Hematopoietic multipotent progenitor cell treated with erythropoietin and hydrocortisone succinate and interleukin-3 and kit ligand, for 8 days (in vitro differentiated cells): ENCODE results near the gene PARD6G.
"Not testable (repeated sequence)": the region's sequence is repeated elsewhere in the genome, so short reads cannot be mapped to it uniquely, and the experiment has no call there.

Experiments used
- DNase-seq: peaks from one replicate; pipeline ENCODE4 v3.0.0-alpha.2; 2015

Gene PARD6G, protein sequence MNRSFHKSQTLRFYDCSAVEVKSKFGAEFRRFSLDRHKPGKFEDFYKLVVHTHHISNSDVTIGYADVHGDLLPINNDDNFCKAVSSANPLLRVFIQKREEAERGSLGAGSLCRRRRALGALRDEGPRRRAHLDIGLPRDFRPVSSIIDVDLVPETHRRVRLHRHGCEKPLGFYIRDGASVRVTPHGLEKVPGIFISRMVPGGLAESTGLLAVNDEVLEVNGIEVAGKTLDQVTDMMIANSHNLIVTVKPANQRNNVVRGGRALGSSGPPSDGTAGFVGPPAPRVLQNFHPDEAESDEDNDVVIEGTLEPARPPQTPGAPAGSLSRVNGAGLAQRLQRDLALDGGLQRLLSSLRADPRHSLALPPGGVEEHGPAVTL

GRCh38 chr18:80247393-80247841 is at the start of gene PARD6G:
PARD6G (minus strand) TSS chr18:80247514; CDS start chr18:80247348, 166 bp downstream.
- DNase-seq: peak; percentile 49

DNA sequence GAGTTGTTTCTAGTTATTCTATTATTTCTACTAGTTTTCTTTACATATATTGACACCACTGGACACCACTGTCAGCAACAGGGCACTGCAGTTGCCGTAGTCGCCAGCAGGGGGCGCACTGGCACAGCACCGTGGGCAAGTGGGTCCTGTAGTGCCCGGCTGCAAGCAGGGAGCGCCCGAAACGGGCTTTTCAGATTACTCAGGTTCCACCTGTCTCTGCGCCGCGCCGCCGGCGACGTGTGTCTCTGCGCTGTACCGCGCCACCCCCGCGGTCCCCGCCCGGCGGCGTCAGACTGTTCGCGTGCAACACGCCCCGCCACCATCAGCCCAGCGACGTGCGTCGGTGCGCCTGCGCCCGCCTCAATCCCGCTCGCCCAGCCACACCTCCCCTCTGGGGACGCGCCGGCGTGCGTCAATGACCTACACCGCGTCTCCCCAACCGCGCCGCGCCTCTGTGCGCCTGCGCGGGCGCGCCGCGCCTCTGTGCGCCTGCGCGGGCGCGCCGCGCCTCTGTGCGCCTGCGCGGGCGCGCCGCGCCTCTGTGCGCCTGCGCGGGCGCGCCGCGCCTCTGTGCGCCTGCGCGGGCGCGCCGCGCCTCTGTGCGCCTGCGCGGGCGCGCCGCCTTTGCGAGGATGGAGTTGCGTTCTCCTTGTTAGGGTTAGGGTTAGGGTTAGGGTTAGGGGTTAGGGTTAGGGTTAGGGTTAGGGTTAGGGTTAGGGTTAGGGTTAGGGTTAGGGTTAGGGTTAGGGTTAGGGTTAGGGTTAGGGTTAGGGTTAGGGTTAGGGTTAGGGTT is 15.1 kb upstream of the PARD6G start:
- DNase-seq: not testable (repeated sequence)

GRCh38 chr18:80259610-80260009 is 12.3 kb upstream of the PARD6G start:
- DNase-seq: no peak

GRCh38 chr18:80258640-80259039 is 11.3 kb upstream of the PARD6G start:
- DNase-seq: no peak

- DNase-seq: peak; percentile 65
These were observed 10.5 kb upstream of the PARD6G start for GRCh38 chr18:80257579-80258543.

DNA sequence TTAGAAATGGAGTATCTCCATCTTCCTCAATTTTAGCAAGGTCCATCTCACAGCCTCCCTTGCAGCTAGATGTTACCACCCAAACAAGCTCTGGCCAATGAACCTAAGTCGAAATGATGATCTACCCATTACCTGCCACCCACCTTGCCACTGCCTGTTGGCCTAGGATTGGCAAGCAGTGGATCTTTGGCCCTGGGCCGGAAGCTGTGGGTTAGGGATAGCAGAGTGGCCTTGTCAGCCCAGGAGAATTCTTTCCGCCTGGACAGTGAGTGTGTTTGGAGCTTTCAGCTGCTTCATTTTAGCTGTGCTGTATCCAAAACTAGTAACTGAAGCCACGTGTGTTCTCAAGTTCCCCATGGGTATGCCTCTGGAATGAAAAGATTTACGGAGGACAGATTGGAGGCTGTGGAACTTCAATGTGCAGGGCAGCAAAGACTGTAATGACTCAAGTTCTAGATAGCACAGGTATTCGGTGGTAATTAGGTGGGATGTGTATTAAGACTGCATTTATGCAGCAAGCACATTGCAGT is 7.7 kb upstream of the PARD6G start:
- DNase-seq: no peak

DNA sequence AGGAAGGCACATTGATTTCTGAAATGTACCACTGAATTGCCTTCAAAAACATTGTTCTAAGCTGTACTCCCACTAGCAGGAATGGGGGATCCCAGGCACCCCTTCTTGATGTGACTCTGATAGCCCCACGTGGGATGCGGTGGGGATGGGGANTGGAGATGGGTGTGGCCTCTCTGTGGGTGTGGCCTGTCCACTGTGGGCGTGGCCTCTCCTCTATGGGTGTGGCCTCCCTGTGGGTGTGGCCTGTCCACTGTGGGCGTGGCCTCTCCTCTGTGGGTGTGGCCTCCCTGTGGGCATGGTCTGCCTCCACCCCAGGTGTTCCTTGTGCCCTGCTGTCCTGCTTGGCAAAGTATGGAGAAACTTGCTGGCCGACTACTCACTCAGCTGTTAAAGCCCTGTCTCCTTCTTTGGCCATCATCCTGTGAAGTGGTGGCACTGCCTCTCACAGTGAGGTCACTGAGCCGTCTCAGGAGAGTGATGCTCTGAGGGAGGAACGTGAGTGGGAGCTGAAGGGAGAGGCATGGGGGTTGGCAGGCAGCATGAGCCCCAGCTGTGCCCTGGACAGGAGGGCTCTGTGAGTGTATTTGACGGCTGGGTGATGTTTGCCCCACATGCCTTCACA is 6.7 kb upstream of the PARD6G start:
- no peak for DNase-seq

GRCh38 chr18:80253236-80253635 is 5.9 kb upstream of the PARD6G start:
- DNase-seq: no peak

- DNase-seq: no peak
These were observed 4.8 kb upstream of the PARD6G start for GRCh38 chr18:80252136-80252535.

DNA sequence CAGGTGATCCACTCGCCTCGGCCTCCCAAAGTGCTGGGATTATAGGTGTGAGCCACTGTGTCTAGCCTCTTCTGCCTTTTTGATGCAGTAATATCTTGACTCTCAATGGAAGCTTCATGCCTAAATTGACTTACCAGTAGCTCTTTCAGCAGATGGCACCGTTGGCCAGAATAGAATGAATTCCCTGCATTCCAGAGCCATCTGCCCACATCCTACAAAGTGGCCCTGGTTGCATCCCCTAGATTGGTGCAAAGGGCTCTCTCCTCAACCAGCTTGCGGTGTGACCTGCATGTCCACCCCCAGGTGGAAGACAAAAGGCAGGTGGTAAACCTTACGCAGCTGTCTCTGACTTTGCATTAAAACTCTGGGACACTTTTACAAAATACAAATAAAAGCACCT is 4.4 kb upstream of the PARD6G start:
- DNase-seq: no peak

DNA sequence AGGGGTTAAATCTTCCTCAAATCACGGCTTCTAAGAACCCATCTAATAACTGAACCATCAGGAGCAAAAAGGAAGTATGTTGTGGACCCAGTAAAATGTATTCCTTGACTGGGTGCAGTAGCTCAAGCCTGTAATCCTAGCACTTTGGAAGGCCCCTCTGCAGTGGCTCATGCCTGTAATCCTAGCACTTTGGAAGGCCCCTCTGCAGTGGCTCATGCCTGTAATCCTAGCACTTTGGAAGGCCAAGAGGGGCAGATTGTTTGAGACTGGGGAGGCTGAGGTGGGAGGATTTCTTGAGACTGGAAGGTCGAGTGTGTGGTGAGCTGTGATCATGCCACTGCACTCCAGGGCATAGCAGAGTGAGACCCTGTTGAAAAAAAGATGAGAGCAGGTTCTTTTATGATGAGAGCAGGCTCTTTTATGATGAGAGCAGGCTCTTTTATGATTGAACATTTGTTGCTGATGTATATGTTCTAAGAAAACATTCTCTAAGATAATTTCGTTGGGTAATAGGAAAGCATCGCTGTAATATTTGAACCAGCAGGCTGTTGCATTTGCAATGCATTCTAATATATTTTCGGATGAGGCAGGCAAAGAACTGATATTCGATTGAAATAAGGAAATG is 3.5 kb upstream of the PARD6G start:
- no peak for DNase-seq

DNA sequence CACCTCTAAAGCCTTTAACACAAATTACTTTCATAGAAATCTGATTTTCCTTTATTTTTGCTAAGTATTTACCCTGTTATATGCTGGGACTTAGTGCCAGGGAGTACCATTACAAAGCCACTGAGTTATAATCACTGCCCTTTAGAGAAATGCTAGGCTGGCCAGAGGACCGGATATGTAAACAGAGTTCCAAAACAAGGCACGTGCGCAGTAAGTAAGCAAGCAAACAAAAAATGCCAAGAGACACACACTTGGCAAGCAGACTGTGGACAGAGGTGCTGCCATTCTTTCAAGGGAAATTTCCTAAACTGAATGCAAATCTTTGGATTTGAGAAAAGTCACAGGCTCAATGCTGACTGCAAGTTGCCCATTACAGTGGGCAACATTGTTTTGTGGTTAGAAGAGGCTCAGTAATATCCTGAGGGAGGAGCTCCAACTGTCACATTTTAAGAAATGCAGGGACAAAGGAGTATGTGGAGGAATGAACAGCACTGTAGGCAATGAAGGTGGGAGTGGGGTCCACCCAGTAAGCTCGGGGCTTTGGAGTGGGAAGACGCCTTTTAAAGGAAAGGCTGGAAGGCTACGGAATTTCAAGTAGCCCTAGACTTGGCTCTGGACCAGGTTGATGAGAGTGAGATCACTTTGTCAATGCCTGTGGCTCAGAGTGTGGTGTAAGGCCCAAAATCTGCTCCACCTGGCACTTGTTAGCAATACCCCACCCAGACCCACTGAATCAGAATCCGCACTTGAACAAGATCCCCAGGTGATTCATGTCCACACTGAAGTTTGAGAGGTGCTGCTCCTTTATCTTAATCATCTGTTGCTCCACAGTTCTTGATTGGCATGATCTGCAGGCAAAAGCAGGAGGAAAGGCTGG is 2.1 kb upstream of the PARD6G start:
- no peak for DNase-seq

- DNase-seq: no peak
These were observed 595 bp downstream of the PARD6G start for GRCh38 chr18:80246445-80247392.

GRCh38 chr18:80245781-80246444 is 1.4 kb downstream of the PARD6G start:
- DNase-seq: no peak

DNA sequence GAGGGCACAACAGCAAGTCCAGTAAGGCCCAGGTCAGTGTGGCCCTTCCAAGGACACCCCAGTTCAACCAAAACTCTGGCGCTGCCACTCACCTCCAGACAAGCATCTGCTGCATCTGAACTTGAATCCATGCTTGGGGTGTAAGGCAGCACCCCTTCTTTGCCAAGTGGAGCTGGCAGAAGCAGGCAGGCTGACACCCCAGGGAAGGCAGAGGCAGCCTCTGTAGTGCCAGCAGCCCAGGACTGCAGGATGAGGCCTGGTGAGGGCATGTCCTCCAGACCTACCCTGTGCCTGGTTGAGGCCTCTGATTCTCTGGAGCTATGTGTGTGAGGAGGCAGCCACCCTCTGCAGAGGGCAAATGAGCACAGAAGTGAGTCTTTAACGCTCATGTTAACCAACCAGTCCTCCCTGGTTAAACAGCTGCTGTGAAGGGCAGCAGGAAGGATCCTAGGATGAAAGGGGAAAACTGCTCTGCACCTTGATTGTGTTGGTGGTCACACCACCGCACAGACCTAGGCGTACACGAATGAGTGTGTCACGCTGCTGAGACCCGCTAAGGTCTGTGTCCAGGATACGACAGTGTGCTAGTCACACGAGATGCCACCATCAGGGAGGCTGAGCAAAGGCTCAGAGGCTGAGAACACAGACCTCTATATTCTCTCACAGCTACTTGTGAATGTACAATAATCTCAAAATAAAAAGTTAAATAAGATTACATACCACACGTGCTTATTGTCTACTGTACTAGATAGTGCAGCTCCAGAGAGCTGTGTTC is 2.2 kb downstream of the PARD6G start:
- DNase-seq: no peak

DNA sequence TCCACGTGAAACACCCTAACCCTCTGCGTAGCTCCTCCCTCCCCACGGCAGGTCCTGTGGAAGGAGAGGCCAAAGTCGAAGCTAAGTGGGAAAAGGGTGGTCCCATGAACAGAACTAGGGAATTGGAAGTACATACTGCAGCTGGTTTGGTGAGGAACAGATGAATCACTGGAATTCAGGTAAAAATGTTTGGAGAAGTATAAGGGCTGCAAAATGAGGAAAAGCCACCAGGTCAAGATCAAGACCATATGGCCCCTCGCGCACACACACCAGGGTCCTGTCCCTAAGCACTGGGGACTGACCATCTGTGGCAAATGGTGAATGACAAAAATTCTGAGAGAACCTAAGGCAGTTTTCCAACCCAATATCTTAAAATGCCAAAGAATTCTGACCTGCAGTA is 3.1 kb downstream of the PARD6G start:
- no peak for DNase-seq

DNA sequence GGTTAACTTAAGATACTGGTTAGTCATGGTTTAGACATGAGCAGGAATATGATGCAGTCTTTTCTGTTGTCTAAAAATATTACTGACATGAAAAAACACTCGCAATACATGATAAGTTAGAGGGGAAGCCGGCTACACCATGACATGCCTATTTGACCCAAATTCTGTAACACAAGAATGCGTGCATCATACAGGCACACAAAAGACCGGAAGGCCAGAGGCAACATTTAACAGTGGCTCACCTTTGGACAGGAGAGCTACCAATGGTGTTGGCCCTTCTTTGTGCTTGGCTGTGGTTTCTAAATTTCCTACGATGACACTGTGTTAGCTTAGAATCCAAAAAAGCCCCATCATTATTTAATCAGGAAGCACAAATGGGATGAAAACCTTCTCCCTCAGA is 4.1 kb downstream of the PARD6G start:
- DNase-seq: no peak
